GM12872 (cell line): ENCODE data around the gene CENPX.
A peak's percentile ranks its signal among the peaks of the same experiment; 100 is the strongest.

Experiments
- TF ChIP-seq, protein P1 (sequence below): IDR thresholded peaks from 3 replicates; pipeline ENCODE4 v1.5.1; 2011; ENCODE audit warnings: low read depth, mild to moderate bottlenecking, low read length, moderate library complexity; ENCODE audit not compliant: insufficient read depth

Gene CENPX

DNA sequence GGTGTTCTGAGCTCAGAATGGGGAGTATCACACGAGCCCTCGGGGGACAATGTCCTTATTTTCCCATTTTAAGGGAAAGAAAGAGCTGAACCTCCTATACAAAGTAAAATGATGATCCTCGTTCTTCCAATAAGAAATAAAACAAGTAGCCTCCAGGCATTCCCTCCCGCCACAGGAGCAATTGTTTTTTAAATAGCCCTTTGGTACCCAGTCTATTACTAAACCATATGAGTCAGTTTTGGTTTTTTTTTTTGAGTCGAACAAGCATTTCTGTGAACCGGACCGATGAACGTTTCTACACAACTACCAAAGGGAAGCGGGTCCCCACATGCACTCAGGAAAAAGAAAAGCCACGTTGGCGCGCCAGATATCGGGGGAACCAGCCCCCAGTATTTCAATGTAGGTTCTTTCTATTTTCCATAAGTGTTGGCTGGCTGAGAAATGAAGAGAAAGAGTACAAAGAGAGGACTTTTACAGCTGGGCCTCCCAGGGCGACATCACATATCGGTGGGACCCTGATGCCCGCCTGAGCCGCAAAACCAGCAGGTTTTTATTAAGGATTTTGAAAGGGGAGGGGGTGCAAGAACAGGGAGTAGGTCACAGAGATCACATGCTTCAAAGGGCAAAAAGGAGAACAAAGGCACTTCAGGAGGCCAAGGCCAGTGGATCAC lies 18.6 kb upstream of the CENPX start:
- TF ChIP-seq, protein P1, sequence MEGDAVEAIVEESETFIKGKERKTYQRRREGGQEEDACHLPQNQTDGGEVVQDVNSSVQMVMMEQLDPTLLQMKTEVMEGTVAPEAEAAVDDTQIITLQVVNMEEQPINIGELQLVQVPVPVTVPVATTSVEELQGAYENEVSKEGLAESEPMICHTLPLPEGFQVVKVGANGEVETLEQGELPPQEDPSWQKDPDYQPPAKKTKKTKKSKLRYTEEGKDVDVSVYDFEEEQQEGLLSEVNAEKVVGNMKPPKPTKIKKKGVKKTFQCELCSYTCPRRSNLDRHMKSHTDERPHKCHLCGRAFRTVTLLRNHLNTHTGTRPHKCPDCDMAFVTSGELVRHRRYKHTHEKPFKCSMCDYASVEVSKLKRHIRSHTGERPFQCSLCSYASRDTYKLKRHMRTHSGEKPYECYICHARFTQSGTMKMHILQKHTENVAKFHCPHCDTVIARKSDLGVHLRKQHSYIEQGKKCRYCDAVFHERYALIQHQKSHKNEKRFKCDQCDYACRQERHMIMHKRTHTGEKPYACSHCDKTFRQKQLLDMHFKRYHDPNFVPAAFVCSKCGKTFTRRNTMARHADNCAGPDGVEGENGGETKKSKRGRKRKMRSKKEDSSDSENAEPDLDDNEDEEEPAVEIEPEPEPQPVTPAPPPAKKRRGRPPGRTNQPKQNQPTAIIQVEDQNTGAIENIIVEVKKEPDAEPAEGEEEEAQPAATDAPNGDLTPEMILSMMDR = no peak

DNA sequence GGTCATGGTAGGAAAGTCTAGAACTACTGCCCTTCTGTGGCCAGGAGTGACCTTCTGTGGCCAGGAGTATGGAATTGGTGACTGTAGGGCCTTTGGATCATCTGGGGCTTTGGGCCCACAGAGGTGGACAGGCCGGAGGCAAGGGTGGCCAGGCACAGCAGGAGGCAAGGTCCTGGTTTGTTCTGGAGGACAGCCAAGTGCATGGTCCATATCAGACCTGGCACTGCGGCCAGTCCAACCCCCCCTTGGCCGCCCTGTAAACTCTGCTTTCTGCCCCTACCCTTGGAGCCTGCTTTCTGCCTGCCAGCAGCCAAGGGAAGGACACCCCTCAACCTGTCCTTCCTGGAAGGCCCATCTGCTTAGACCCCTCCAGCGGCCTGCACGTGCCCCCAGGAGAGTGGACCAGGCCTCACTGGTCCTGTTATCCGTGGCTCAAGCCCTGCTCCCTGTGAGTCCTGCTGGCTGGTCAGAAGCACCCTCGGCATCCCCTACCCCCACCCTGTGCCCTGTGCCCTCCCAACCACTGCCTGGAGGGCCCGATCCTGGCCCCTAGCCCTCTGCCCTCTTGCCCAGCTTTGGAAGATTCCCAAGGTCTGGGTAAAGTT lies 17.1 kb upstream of the CENPX start:
- TF ChIP-seq, protein P1 = no peak

DNA sequence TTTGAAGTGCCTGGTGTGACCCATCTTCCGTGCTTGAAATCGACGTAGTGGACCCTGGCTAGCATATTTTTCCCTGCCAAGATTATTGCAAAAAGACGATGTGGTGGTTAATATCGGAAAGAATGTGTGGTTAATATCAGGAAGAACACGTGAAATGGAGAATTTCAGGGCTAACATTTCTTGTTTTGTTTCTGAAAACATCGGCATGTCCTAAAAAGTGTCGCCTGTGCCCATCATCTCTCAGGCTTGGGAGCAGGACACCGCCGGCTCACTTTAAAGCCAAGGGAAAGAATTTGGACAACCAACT lies 15.2 kb upstream of the CENPX start:
- TF ChIP-seq, protein P1 = no peak

DNA sequence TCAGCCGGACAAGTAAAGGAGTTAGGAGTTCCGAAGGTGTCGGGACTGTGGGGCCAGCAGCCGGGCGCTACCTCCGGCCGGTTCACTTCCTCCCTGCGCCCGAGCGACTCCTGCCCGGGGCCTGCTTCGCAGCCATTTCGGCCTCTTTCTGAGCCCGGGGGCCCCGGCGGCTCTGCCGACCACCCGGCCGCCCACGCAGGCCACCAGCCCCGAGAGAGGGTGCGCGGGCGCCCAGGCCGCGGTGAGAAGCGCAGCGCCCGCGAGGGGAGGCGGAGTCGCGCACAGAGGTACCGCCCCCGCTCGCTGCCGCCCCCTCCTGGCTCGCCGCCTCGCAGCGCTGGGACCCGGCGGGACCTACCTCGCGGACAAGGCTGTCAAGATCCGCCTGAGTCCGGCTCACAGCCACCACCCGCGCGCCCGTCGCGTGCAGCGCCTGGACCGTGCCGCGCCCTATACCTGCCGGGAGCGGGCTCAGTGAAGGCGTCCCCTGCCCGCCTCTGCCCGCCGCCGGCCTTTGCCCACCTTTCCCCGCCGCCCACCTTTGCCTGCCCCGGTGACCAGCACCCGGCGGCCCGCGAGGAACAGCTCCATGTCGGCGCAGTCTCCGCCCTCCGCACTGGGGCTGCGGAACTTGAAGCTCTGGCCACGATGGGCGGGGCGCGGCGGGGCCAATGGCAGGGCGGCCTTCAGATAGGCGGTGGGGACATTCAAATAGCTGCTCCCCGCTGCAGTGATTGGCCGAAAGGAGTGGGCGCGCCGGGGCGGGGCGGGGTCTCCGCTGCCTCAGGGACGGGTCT lies 14.6 kb upstream of the CENPX start, which contains the start of gene DCXR:
Gene DCXR (minus strand): TSS at position 606 of the 797 bp plus-strand sequence. CDS start 15 bp downstream, at position 591.
- TF ChIP-seq, protein P1 = peak; percentile 87

DNA sequence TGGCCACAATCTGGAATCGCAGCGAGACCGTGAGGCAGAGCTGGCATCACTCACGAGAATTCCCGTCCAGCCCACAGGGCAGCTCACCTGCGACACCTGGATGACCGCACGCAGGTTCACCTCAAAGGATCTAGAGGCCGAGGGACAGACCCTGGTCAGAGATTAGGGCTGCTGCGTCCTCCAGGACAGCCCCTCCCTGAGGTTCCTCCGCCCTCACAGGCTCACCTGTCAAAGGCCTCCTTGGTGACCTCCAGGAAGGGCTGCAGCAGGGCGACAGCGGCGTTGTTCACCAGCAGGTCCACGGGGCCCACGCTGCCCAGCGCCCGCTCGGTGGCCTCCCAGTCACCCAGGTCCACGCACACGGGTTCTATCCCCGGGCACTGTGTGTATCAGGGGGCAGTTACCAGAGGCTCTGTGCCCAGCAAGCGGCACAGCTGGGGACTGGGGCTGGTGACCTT lies 14.0 kb upstream of the CENPX start:
- TF ChIP-seq, protein P1 = no peak

DNA sequence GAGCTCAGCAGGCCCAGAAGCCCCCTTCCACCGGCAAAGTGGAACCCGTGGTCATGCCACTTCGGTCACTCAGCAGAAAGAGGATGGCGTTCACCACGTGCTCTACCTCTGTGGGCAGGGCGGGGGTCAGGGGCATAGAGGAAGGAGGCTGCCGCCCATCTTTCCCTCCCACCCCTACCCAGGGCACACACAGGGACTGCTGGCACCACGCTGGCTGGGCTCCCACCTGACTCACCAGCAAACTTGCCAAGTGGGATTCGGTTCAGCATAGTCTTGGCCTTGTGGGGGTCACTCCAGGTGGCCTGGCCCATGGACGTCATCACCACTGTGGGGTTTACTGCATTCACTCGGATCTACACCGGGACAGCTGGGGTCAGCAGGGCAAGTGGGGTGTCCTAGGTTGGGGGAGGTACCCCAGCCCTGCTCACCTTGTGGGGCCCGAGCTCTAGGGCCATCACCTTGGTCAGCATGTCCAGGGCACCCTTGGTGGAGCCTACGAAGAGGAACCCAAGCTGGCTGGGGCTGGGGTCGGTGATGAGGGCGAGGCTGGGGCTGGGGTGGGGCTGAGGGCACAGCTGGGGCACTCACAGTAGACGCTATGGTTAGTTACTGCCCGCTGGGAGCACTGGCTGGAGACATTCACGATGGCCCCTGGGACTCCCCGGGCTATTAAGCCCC lies 13.4 kb upstream of the CENPX start:
- TF ChIP-seq, protein P1 = no peak

DNA sequence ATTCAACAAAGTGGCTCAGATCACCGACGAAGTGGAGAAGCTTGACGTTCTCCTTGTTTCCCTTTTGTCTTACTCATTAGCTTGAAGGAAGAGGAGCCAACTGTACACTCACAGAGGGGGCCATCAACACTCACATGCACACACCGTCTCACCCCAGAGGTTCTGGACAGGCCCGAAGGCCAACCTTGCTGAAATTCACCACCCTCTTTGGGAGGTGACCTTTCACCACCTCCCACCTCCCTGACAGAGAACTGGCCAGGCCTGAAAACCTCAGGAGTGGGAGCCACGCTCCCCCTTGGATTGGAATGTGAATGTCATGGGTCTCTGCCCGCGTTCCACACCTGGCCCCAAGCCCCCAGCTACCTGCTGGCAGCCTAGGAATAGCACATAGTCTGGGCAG lies 12.8 kb upstream of the CENPX start:
- TF ChIP-seq, protein P1 = no peak
